Mammary epithelial cell (primary cell): ENCODE data around the gene FANCE.

ENCODE experiments used
- EZH2 ChIP-seq: IDR thresholded peaks from 2 replicates; pipeline ENCODE4 v1.6.1; 2012; ENCODE audit warnings: low read length, inconsistent platforms, borderline replicate concordance
- TF ChIP-seq, protein P1 (sequence below), 2 donors: IDR thresholded peaks in 1 of 2; conservative IDR thresholded peaks in 1 of 2; 2 replicates each; pipeline ENCODE4 v1.5.1; 2011 to 2012; ENCODE audit warnings: inconsistent platforms in 2 of 2, low read length in 2 of 2, mild to moderate bottlenecking in 2 of 2, control low read depth in 1 of 2, low read depth in 1 of 2; ENCODE audit not compliant: insufficient read depth in 1 of 2; ENCODE audit errors: extremely low read depth in 1 of 2

DNA sequence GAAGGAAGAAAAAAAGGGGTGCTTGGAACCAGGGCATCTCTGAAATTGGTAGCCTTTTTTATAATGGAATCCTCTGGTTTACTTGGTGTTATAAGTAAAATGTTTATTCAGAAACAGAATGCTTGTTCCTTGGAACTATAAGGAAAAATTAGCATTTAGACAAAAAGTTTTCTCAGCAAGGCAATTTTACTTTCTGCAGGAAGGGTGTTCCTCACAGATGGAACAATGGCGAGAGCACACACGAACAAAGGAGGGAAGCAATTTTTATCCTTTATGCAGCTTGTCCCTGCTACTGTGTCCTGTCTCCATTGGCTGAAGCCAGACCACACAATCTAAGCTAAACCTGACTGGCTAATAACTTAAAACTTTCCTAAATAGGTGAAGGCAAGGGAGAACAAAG, 22.7 kb upstream of the FANCE start:
- TF ChIP-seq, protein P1, sequence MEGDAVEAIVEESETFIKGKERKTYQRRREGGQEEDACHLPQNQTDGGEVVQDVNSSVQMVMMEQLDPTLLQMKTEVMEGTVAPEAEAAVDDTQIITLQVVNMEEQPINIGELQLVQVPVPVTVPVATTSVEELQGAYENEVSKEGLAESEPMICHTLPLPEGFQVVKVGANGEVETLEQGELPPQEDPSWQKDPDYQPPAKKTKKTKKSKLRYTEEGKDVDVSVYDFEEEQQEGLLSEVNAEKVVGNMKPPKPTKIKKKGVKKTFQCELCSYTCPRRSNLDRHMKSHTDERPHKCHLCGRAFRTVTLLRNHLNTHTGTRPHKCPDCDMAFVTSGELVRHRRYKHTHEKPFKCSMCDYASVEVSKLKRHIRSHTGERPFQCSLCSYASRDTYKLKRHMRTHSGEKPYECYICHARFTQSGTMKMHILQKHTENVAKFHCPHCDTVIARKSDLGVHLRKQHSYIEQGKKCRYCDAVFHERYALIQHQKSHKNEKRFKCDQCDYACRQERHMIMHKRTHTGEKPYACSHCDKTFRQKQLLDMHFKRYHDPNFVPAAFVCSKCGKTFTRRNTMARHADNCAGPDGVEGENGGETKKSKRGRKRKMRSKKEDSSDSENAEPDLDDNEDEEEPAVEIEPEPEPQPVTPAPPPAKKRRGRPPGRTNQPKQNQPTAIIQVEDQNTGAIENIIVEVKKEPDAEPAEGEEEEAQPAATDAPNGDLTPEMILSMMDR (conservative IDR thresholded peaks at IDR 0.05 in 1 of 2, IDR thresholded peaks at IDR 0.05 in 1 of 2; ENCODE audit: extremely low read depth in 1 of 2, insufficient read depth in 1 of 2, low read depth in 1 of 2, low read length in 2 of 2): no peak
- TF ChIP-seq EZH2: no peak
